AG09309 (cell line): Measurements from ENCODE around the gene TYMP.

Experiments used
- DNase-seq: peaks from one replicate; pipeline ENCODE4 v3.0.0-alpha.2; 2010; ENCODE audit warnings: low read depth
- H3K4me3 ChIP-seq: 2 replicates; pipeline ENCODE4 v1.5.1; 2011; ENCODE audit warnings: mild to moderate bottlenecking, low read depth, low read length, moderate library complexity; ENCODE audit not compliant: control insufficient read depth
- TF ChIP-seq, protein P1 (sequence below): IDR thresholded peaks from 2 replicates; pipeline ENCODE4 v1.5.1; 2011; ENCODE audit warnings: mild to moderate bottlenecking, low read depth, low read length, inconsistent platforms; ENCODE audit not compliant: insufficient read depth, control insufficient read depth; ENCODE audit errors: missing control alignments

Gene TYMP

DNA sequence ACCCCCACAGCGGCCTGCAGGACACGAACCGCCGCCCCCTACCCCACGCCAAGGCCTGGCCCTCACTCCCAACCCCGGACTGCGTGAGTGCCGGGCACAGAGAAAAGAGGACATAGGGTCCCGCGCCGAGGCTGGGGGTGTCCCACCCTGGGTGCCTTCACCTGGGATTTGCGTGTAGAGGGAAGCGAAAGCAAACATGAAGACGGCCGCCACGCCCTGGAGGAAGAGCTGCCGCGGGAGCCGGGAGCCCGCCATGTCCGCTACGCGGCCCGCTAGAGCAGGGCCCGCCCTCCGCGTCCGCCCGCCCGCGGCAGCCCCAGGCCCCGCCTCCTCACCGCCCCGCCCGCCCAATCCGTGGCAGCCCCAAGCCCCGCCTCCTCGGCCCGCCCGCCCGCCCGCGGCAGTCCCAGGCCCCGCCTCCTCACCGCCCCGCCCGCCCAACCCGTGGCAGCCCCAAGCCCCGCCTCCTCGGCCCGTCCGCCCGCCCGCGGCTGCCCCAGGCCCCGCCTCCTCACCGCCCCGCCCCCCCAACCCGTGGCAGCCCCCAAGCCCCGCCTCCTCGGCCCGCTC is 22.3 kb downstream of the TYMP start, which contains the start of gene LMF2:
TSS of gene LMF2 (minus strand) at position 282 of the 570 bp plus-strand sequence. CDS start at position 255, 27 bp downstream.
- TF ChIP-seq, protein P1, sequence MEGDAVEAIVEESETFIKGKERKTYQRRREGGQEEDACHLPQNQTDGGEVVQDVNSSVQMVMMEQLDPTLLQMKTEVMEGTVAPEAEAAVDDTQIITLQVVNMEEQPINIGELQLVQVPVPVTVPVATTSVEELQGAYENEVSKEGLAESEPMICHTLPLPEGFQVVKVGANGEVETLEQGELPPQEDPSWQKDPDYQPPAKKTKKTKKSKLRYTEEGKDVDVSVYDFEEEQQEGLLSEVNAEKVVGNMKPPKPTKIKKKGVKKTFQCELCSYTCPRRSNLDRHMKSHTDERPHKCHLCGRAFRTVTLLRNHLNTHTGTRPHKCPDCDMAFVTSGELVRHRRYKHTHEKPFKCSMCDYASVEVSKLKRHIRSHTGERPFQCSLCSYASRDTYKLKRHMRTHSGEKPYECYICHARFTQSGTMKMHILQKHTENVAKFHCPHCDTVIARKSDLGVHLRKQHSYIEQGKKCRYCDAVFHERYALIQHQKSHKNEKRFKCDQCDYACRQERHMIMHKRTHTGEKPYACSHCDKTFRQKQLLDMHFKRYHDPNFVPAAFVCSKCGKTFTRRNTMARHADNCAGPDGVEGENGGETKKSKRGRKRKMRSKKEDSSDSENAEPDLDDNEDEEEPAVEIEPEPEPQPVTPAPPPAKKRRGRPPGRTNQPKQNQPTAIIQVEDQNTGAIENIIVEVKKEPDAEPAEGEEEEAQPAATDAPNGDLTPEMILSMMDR: peak; percentile 5
- H3K4me3 ChIP-seq: peak within 1 kb of the TSS; percentile 100
- peak; percentile 11 for DNase-seq

DNA sequence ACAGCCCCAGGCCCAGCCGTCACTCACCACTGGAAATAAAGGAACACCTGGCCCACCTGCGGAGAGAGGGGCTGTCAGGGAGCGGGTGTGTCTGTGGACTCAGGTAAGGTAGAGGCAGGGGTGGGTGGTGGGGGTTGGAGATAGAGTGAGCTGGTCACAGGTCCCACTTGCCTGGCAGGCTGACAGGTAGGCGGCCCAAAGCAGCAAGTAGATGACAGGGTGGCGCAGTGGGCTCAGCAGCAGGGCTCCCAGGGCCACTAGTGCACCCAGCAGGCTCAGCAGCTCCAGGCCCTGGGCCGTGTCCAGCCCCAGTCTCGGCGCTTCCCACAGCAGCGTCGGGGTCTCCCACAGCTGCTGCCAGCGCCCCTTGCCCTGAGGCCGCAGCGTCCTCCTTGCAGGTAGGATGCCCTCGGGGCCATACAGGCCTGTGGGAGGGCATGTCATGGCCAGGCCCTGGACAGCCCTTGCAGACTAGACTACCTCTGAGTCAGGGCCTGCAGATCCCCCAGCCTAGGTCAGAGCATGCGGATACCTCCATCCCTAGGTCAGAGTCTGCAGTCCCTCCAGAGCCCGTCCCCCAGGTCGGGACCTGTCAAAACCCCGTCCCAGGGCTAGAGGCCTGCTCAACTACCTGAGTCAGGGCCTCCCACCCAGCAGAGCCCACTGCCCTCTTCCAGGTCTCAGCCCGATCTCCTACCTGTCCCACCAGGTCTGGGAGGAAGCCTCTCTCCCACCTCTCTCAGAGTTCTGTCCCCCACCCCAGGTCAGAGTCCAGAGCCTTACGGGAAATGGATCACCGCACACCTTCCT is 23.0 kb downstream of the TYMP start:
- DNase-seq: no peak

DNA sequence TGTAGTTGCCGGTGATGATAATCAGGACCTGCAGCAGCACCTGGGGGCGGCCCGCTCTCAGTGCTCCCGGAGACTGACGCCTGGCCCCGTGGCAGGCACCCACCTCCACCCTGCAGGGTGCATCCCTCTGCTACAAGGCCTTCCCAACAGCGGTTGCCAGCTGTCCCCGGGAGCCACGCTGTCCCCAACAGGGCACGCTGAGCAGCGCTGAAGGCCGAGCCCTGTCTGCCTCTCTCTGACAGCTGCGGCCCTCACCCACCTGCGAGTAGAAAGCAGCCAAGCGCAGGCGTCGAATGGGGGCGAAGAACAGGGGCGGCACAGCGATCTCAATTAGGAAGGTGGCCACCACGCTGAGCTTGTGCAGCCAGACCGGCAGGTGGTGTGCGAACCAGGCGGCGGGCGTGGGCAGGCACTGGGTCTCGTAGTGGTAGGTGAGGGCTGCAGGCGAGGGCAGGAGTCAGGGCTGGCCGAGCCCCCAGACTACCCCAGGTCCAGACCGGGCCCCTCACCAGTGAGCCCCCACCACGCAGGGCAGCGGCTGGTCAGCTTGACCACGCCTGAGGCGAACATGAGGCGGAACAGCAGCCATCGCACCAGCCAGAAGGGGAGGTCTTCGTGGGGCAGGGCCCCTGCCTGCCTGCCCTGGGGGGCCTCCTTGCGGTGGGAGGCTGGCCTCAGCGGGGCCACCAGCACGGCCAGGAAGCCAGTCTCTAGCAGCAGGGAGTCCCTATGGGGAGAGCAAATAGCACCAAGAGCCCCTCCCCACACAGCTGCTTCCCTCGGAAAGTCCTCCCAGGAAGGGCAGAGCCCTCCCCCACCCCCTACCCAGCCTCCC is 23.8 kb downstream of the TYMP start:
- DNase-seq: no peak
- TF ChIP-seq, protein P1: no peak
- peak overlapping the region; percentile 100 for H3K4me3 ChIP-seq

More for the DNA sequence above, 23.0 kb downstream of the TYMP start:
- peak overlapping the region; percentile 100 for H3K4me3 ChIP-seq
- TF ChIP-seq, protein P1: no peak

DNA sequence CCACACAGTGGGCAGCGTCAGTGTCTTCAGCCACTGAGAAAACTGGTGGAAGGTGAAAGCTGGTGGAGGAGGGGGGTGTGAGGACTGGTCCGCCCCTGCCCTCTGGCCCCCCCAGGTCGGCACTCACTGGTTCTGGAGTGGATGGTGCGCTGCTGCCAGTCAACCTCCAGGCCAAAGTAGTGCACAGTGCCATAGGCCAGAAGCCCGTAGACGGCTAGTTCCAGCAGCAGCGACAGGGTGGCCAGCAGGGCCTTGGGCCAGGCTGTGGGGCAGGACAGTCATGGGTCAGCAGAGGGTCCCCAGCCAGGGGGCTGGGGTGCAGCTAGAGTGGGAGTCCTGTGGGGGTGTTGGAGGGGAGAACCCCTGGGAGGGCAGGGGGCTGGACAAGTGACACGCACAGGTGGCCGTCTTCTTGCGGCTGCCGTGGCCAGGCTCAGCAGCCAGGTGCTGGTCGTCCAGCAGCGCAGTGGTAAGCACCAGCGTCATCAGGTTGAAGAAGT is 24.5 kb downstream of the TYMP start:
- TF ChIP-seq, protein P1: no peak
- H3K4me3 ChIP-seq: no peak overlapping the region
- no peak for DNase-seq

DNA sequence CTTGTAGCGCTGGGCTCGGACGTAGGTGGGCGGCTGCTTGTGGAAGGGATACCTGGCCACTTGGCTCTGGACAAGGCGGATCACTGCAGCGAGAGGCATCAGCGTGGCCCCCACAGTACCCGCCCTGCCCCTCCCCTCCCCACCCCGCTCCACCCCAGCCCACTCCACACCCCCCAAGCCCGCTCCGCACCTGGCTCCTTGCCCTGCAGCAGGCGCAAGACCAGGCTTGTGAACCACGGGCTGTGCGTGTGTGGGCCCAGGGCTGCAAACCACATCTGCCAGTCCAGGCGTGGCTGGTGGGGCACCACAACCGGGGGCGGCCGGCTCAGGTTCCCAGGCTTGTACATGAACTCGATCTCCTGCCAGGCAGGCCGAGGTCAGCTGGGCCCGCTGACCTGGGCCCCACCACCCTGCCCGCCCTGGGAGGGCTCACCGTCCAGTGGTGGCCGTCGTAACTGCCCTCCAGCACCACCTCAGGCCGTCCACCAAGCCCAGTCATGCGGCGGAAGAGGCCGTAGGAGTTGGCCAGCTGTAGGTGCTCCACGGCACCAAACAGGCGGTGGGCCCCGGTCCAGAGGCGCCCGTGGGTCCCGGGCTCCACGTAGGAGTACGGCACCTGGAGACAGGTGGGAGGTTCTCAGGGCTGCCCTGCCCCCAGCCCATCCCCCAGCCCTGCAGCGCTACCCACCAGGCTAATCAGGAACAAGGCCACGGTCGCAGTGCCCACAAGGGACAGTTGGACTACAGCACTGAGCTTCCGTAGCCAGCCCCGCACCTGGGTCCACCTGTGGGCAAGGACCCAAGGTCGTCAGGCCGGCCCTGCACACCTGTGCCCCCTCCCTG is 25.2 kb downstream of the TYMP start:
- no peak overlapping the region for H3K4me3 ChIP-seq
- no peak for DNase-seq
- TF ChIP-seq, protein P1: no peak
